Left ventricle myocardium inferior (tissue), 1 donor: ENCODE data around the gene NR3C1. TPM values are rescaled to one million over a fixed set of nuclear protein-coding genes. Genes with fewer than 3 reads are reported as not detected.

Experiments
- DNase-seq: peaks from one replicate; pipeline ENCODE4 v3.0.0-alpha.2; 2020
- H3K27ac ChIP-seq: fragments of 200-600 bp; replicated peaks from 2 replicates; pipeline ENCODE4 v1.8.0; 2021
- H3K27me3 ChIP-seq: fragments of 200-600 bp; 2 replicates; pipeline ENCODE4 v1.8.0; 2021; ENCODE audit warnings: low read depth
- H3K36me3 ChIP-seq: fragments of 200-600 bp; 2 replicates; pipeline ENCODE4 v1.8.0; 2021
- H3K4me1 ChIP-seq: fragments of 200-600 bp; 2 replicates; pipeline ENCODE4 v1.8.0; 2021
- H3K4me3 ChIP-seq: fragments of 200-600 bp; 2 replicates; pipeline ENCODE4 v1.8.0; 2021; ENCODE audit warnings: mild to moderate bottlenecking, moderate library complexity
- H3K9me3 ChIP-seq: fragments of 200-600 bp; replicated peaks from 2 replicates; pipeline ENCODE4 v1.8.0; 2021
- intact Hi-C: fragments of 100-400 bp; cut with micrococcal nuclease; formaldehyde crosslinking; loops from one replicate; pipeline ENCODE4 v1.11.0; 2022
- total RNA-seq: library from RNA; stranded (reverse); fragmentation: NEBNext Ultra II Directional; extraction: Animal tissue kit (Norgen Biotek cat#: 25700); gene quantifications from one replicate; pipeline ENCODE4 v1.2.1, GENCODE V29; 2021
- TF ChIP-seq, protein P1 (sequence below): fragments of 200-600 bp; IDR thresholded peaks from 2 replicates; pipeline ENCODE4 v1.8.0; 2021; ENCODE audit warnings: antibody characterized with exemption, mild to moderate bottlenecking, borderline replicate concordance
- donor health status: DM: no; HTN: yes; CAD: no; lungs with severe emphysema.

NR3C1 gene
- total RNA-seq, 1 donor from 2014 or later: 44.9 TPM

DNA sequence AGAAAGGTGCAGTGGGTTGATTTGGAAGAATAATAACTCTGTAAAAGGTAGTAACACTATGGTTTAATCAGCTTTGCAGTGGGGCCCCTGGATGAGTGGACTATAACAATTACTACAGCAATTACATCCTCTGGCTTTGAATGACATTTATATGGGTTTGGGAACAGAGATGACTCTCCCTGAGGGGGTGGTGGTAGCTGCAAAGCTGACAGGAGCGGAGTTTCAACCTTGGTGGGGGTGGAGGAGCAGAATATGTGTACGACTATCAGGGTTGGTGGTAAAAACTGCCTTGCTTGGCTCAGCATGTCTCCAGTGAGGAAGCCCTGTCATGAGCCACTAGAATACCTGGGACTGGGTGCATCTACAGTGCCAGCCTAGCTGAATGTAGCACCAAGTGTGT, 28.3 kb upstream of the NR3C1 start:
- Histone ChIP-seq H3K27ac (no peak overlapping the region), H3K9me3 (no peaks in the 10 kb centered on the region), H3K4me3 (no peak overlapping the region), H3K36me3 (no peaks in the 10 kb centered on the region), H3K4me1 (peaks cover 8% of the 10 kb centered on the region), H3K27me3 (no peaks in the 10 kb centered on the region)
- intact Hi-C loops: no loop called here
- TF ChIP-seq, protein P1, sequence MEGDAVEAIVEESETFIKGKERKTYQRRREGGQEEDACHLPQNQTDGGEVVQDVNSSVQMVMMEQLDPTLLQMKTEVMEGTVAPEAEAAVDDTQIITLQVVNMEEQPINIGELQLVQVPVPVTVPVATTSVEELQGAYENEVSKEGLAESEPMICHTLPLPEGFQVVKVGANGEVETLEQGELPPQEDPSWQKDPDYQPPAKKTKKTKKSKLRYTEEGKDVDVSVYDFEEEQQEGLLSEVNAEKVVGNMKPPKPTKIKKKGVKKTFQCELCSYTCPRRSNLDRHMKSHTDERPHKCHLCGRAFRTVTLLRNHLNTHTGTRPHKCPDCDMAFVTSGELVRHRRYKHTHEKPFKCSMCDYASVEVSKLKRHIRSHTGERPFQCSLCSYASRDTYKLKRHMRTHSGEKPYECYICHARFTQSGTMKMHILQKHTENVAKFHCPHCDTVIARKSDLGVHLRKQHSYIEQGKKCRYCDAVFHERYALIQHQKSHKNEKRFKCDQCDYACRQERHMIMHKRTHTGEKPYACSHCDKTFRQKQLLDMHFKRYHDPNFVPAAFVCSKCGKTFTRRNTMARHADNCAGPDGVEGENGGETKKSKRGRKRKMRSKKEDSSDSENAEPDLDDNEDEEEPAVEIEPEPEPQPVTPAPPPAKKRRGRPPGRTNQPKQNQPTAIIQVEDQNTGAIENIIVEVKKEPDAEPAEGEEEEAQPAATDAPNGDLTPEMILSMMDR: no peak
- DNase-seq: no peak

- H3K27me3 ChIP-seq: no peaks in the 10 kb centered on the region
- H3K9me3 ChIP-seq: no peaks in the 10 kb centered on the region
- H3K4me3 ChIP-seq: no peak overlapping the region
- intact Hi-C loops: no loop called here
- no peaks in the 10 kb centered on the region for H3K36me3 ChIP-seq
- no peak for DNase-seq
- TF ChIP-seq, protein P1: no peak
- H3K4me1 ChIP-seq: no peaks in the 10 kb centered on the region
- H3K27ac ChIP-seq: no peak overlapping the region
Observed at GRCh38 chr5:143428738-143429420, 25.4 kb upstream of the NR3C1 start.

- intact Hi-C loops: no loop called here
- Histone ChIP-seq H3K4me3 (no peak overlapping the region), H3K27me3 (no peaks in the 10 kb centered on the region), H3K9me3 (no peaks in the 10 kb centered on the region), H3K4me1 (no peaks in the 10 kb centered on the region), H3K36me3 (no peaks in the 10 kb centered on the region), H3K27ac (no peak overlapping the region)
- DNase-seq: no peak
- TF ChIP-seq, protein P1: no peak
Observed at GRCh38 chr5:143428155-143428554, 24.7 kb upstream of the NR3C1 start.

DNA sequence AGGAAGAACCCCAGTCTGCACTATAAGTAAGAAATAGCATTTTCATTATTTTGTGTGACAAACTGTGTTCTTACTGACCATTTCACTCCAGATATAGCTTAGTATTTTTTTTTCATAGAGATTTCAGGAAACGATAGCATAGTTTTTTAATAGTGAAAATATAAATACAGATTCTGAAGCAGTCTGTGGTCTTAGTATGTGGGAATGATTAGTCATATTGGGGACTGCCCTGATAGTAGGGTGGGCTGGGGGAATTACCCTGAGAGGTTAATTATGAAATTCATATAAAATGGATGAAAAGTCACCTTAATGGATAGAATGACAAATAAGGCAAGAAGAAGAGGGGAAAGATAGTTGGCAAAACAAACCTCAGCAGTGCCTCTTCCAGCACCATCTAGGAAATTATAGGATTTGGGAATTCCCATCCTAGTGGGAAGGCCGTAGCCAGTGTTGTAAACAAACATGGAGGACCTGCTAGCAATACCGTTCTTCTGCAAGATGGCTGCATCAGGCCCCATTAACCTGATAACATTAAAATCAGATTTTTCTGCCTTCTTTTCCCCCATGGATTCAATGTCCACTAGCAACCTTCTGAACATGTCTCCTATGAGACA, 23.7 kb upstream of the NR3C1 start:
- intact Hi-C loops: no loop called here
- Histone ChIP-seq H3K27me3 (no peaks in the 10 kb centered on the region), H3K36me3 (no peaks in the 10 kb centered on the region), H3K4me3 (no peak overlapping the region), H3K4me1 (no peaks in the 10 kb centered on the region), H3K9me3 (no peaks in the 10 kb centered on the region), H3K27ac (no peak overlapping the region)
- DNase-seq: no peak
- TF ChIP-seq, protein P1: no peak

GRCh38 chr5:143426437-143426991, 23.0 kb upstream of the NR3C1 start:
- Histone ChIP-seq H3K27ac (no peak overlapping the region), H3K4me1 (no peaks in the 10 kb centered on the region), H3K36me3 (no peaks in the 10 kb centered on the region), H3K4me3 (no peak overlapping the region), H3K27me3 (no peaks in the 10 kb centered on the region), H3K9me3 (no peaks in the 10 kb centered on the region)
- DNase-seq: no peak
- intact Hi-C loops: no loop called here
- TF ChIP-seq, protein P1: no peak
